GM18861 (cell line): ENCODE data around the gene ZNRF4.

Source experiments
- ATAC-seq: cut with Tn5 transposase; IDR thresholded peaks from one replicate; pipeline ENCODE4 v1.9.1; 2021; ENCODE audit not compliant: unreplicated experiment

The ZNRF4 gene

DNA sequence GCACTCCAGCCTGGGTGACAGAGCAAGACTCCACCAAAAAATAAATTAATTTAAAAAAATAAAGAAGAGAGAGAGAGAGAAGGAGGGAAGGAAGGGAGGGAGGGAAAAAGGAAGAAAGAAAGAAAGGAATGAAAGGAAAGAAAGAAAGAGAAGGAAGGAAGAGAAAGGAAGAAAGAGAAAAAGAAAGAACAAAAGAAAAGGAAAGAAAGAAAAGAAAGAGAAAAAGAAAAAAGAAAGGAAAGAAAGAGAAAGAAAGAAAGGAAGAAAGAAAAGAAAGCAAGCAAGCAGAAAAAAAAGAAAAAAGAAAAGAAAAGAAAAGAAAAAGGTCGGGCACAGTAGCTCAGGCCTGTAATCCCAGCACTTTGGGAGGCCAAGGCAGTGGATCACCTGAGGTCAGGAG, 14.9 kb upstream of the ZNRF4 start:
- no peak for ATAC-seq

DNA sequence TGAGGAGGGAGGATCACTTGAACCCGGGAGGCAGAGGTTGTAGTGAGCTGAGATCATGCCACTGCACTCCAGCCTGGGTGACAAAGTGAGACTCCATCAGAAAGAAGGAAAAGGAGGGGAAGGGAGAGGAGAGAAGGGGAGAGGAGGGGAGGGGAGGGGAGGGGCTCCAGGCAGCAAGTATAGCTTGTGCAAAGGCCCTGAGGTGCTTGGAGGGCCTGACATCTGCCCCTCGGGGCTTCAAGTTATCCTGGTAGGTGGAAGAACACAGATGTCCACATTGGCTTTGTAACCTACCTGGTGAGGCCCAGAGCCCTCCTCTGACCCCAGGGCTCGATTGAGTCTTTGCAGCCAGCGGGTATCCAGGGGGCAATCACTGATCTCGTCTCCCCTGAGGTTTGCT, 11.5 kb upstream of the ZNRF4 start:
- ATAC-seq = no peak

GRCh38 chr19:5444431-5444830, 10.8 kb upstream of the ZNRF4 start:
- ATAC-seq = no peak

DNA sequence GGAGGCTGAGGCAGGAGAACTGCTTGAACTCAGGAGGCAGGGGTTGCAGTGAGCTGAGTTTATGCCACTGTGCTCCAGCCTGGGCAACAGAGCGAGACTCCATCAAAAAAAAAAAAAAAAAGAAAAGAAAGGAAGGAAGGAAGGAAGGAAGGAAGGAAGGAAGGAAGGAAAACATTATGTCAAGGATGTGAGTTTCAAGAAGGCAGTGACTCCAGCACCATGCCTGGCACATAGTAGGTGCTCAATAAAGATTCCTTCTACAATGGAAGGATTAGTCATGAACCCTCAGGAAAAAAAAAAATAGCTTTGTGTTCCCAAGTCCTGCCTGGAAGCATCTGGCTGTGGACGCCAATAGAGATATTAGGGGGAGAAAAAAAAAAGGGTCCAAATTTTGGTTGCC, 10.1 kb upstream of the ZNRF4 start:
- no peak for ATAC-seq

DNA sequence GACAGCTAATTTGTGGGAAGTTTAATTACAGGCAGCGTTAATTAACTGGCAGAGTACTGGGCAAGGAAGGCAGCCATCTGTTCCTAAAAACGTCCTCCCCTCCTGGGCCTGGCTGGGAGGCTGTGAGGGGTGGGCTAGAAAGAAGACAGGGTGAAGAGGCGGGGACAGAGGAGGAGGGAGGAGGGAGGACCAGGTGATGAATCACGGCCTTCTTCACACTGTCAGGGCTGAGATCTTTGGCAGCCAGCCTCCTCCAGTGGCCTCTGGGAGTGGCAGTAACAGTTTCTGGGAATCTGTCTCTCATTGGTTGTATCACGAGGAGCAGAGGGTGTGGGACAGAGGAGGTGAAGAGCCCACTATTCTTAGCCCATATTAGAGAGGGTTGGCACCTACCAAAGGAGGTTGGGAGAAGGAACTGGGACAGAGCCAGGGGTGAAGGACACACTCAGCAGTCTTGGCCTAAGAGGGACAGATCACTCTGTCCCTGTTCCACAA, 9.6 kb upstream of the ZNRF4 start:
- no peak for ATAC-seq

DNA sequence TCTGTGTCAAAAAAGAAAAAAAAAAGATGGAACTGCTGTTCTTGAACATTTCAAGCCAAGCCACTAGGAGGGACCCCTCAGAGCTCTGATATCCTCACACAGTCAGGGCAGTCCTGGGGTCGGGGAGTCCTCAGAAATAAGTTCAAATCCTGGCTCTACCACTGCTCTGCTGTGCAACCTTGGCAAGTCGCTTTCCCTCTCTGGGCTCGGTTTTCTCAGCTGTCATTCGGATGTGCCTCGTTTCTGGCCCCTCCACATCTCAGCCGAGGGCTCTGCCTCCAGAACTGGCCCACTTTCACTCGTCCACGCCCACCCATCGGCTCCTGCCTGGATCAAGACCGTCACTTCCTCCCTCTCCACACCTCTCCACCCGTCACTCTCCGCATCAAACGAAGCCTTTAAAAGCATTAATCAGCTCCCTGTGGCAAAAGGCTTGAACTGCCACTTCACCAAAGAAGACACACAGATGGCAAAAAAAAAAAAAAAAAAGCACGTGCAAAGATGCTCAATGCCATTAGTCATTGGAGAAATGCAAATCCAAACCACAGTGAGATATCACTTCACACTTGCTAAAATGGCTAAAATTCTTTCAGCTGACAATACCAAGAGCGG, 7.4 kb upstream of the ZNRF4 start:
- ATAC-seq = no peak

DNA sequence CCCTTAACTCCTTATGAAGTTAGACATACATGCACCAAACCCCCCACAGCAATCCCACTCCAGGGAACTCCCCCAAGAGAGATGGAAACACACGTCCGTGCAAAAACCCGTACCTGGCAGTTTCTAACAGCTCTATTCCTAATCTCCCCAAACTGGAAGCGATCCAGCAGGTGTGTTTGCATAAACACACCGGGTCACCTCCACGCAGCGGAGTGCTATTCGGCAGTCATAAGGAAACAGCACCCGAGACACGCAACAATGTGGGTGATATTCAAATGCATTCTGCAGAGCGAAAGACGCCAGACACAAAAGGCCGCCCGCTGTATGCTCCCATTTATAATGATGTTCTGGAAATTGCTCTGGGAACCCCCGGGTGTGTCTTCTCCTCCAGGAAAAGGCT, 6.8 kb upstream of the ZNRF4 start:
- no peak for ATAC-seq

- no peak for ATAC-seq
Observed at GRCh38 chr19:5450482-5451126, 4.6 kb upstream of the ZNRF4 start.

DNA sequence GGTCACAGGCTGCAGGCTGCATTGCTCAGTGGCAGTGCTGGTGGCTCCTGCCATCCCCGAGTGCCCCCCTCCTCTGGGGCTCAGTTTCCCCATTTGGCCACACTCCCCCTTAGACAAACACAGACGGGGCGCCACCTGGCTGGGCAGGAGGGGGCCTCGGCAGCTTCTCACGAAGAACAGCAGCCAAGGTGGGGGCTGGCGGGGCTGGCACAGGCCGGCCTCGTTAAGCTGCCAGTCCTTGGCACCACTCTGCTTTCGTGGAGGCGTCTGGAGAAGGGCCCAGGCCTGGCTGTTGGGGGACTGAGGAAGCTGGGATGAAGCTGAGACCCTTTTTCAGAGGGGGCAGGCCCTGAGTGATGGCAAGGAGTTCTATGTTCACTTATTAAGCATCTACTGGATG, 3.7 kb upstream of the ZNRF4 start:
- ATAC-seq = no peak

GRCh38 chr19:5452594-5453565, 2.3 kb upstream of the ZNRF4 start:
- no peak for ATAC-seq

- ATAC-seq = no peak
Observed at GRCh38 chr19:5454743-5455142, 474 bp upstream of the ZNRF4 start.

- ATAC-seq = no peak
Observed at GRCh38 chr19:5456130-5456840, 1.1 kb downstream of the ZNRF4 start.

DNA sequence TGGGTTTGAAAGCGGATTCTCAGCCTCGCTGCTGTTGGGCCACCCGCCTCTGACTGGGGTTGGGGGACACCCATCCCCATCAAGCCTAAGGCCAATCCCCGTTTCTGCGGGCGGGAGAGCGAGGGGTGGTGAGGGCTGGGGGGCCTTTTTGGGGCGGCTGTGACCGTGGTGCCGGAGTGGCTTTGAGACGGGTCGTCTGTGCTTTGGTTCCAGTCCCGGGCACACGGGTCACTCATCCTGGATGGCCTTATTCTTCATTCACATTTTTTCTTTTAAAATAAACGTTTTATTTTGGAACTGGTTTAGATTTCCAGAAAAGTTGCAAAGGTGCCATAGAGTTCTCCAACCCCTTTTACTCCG, 1.6 kb downstream of the ZNRF4 start:
- no peak for ATAC-seq

- ATAC-seq = no peak
Observed at GRCh38 chr19:5457709-5458108, 2.5 kb downstream of the ZNRF4 start.

GRCh38 chr19:5458420-5458819, 3.2 kb downstream of the ZNRF4 start:
- ATAC-seq = no peak

DNA sequence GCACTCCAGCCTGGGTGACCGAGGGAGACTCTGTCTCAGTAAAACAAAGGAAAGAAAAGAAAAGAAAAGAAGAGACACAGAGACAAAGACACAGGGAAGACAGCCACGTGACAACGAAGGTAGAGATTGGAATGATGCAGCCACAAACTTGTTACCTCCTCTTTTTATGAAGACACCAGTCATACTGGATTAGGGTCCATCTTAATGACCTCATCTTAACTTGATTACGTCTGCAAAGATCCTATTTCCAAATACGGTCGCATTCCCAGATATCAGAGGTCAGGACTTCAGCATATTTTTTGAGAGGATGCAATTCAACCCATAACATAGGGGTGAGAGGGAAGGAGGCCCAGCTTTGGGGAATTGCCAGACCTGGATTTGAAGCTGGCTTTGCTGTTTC, 4.1 kb downstream of the ZNRF4 start:
- ATAC-seq = no peak

- ATAC-seq = no peak
Observed at GRCh38 chr19:5460748-5461147, 5.5 kb downstream of the ZNRF4 start.

GRCh38 chr19:5463959-5464358, 8.7 kb downstream of the ZNRF4 start:
- no peak for ATAC-seq

GRCh38 chr19:5466072-5466471, 10.9 kb downstream of the ZNRF4 start:
- ATAC-seq = no peak

DNA sequence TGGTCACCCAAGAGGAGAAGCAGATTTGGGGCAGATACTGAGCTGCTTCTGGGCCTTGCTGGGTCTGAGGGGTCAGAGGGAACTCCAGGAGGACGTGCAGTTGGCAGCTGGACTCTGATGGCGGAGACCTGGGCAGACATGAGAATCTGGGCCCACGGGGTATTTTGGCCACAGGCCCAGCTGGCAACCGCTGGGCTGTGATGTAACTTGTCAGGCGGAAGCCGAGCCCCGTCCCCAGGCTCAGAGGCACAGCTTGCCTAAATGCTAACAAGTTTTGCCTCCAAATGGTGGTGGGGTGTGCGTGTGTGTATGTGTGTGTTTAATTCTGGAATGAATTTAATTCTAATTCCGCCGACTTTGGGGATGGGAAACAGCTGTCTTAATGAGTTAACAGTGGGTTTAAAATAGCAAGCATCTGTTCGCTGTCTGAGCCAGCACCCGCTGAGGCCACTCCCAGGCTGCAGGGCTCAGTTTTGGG, 11.6 kb downstream of the ZNRF4 start:
- ATAC-seq = no peak

GRCh38 chr19:5470264-5470671, 15.1 kb downstream of the ZNRF4 start:
- ATAC-seq = no peak
